ENCODE data around the gene IMMP2L. TPM values are rescaled to one million over a fixed set of nuclear protein-coding genes. Genes with fewer than 3 reads are reported as not detected.

Gene IMMP2L
- total RNA-seq, 2 experiments from 2014 or later, result 8.9 to 18.7 TPM

- no peak for ATAC-seq (ENCODE audit: poor library complexity)
Measured at GRCh38 chr7:111107579-111107978, 454.7 kb downstream of the IMMP2L start.

GRCh38 chr7:111105269-111105668 lies 457.0 kb downstream of the IMMP2L start:
- intact Hi-C loops (cut with DNase I, micrococcal nuclease), result loop anchor here in 1 of 2 experiments (5.0 to 10.0 kb wide), 3 partner anchors 460 to 1263 kb away; partner anchors contain the start of gene IMMP2L
- TF ChIP-seq, protein P1, sequence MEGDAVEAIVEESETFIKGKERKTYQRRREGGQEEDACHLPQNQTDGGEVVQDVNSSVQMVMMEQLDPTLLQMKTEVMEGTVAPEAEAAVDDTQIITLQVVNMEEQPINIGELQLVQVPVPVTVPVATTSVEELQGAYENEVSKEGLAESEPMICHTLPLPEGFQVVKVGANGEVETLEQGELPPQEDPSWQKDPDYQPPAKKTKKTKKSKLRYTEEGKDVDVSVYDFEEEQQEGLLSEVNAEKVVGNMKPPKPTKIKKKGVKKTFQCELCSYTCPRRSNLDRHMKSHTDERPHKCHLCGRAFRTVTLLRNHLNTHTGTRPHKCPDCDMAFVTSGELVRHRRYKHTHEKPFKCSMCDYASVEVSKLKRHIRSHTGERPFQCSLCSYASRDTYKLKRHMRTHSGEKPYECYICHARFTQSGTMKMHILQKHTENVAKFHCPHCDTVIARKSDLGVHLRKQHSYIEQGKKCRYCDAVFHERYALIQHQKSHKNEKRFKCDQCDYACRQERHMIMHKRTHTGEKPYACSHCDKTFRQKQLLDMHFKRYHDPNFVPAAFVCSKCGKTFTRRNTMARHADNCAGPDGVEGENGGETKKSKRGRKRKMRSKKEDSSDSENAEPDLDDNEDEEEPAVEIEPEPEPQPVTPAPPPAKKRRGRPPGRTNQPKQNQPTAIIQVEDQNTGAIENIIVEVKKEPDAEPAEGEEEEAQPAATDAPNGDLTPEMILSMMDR (IDR thresholded peaks at IDR 0.05), result no peak
- no peak overlapping the region for H3K4me3 ChIP-seq (ENCODE audit: low read length)
- H3K9me3 Mint-ChIP-seq, result no peaks in the 10 kb centered on the region
- H3K36me3 ChIP-seq (ENCODE audit: insufficient read depth, low read length), result no peaks in the 10 kb centered on the region
- ATAC-seq (ENCODE audit: poor library complexity) (no peak), DNase-seq (no peak)
- H3K4me3 Mint-ChIP-seq, result no peak overlapping the region
- no peaks in the 10 kb centered on the region for H3K27me3 Mint-ChIP-seq
- H3K27me3 ChIP-seq (ENCODE audit: control insufficient read depth in 1 of 2, insufficient read depth in 2 of 2, low read length in 2 of 2), result no peaks in the 10 kb centered on the region
- ChIA-PET POLR2A (no interaction called here), CTCF (no interaction called here)
- H3K36me3 Mint-ChIP-seq (ENCODE audit: low read depth), result peaks cover 76% of the 10 kb centered on the region
- H3K4me1 Mint-ChIP-seq (ENCODE audit: low read depth), result peaks cover 71% of the 10 kb centered on the region
- no peaks in the 10 kb centered on the region for H3K9me3 ChIP-seq (ENCODE audit: control insufficient read depth in 1 of 2, insufficient read depth in 1 of 2, low read length in 2 of 2)
- H3K27ac ChIP-seq (ENCODE audit: low read depth in 1 of 2, low read length in 2 of 2), result no peak overlapping the region
- no peaks in the 10 kb centered on the region for H3K4me1 ChIP-seq (ENCODE audit: insufficient read depth, low read length)
- H3K27ac Mint-ChIP-seq, result peak overlapping the region; percentile 18

More at GRCh38 chr7:111107579-111107978, 454.7 kb downstream of the IMMP2L start:
- Histone ChIP-seq H3K27ac (ENCODE audit: low read depth in 1 of 2, low read length in 2 of 2) (no peak overlapping the region), H3K4me1 (ENCODE audit: insufficient read depth, low read length) (no peaks in the 10 kb centered on the region), H3K9me3 (ENCODE audit: control insufficient read depth in 1 of 2, insufficient read depth in 1 of 2, low read length in 2 of 2) (no peaks in the 10 kb centered on the region), H3K36me3 (ENCODE audit: insufficient read depth, low read length) (no peaks in the 10 kb centered on the region), H3K27me3 (ENCODE audit: control insufficient read depth in 1 of 2, insufficient read depth in 2 of 2, low read length in 2 of 2) (no peaks in the 10 kb centered on the region), H3K4me3 (ENCODE audit: low read length) (no peak overlapping the region)
- H3K27ac Mint-ChIP-seq, result no peak overlapping the region
- ChIA-PET CTCF (interaction anchor here (0.9 kb wide), 1 partner anchor 9 kb away, joined by 3 read pairs; no protein-coding TSS in a partner anchor), POLR2A (no interaction called here)
- peaks cover 63% of the 10 kb centered on the region for H3K4me1 Mint-ChIP-seq (ENCODE audit: low read depth)
- peaks cover 77% of the 10 kb centered on the region for H3K36me3 Mint-ChIP-seq (ENCODE audit: low read depth)
- no peaks in the 10 kb centered on the region for H3K9me3 Mint-ChIP-seq
- intact Hi-C loops (cut with DNase I, micrococcal nuclease), result loop anchor here in 1 of 2 experiments (5.0 to 10.0 kb wide), 3 partner anchors 457 to 1265 kb away; partner anchors contain the start of gene IMMP2L
- H3K4me3 Mint-ChIP-seq, result no peak overlapping the region
- no peak for DNase-seq
- TF ChIP-seq, protein P1 (IDR thresholded peaks at IDR 0.05), result no peak
- H3K27me3 Mint-ChIP-seq, result no peaks in the 10 kb centered on the region

DNA sequence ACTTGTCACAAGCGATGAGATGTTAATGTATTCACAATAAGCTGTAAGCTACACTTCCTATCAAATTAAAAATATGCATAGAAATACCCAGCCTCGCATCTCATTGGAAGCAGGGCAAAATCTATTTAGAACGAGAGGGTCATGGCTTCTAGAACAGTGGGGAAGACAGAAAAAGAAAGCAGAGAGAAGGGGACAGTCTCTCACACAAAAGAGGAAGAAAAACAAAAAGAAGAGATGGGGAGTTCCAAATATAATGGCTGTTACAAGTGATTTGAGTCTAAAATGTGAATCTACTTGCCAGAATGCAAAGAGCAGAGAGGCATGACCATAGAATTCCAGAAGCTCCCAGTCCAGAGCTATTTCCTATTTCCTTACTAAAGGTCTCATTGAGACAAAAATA lies 457.6 kb downstream of the IMMP2L start:
- Mint-ChIP-seq H3K9me3 (no peaks in the 10 kb centered on the region), H3K36me3 (ENCODE audit: low read depth) (peaks cover 75% of the 10 kb centered on the region), H3K4me3 (no peak overlapping the region), H3K27me3 (no peaks in the 10 kb centered on the region), H3K4me1 (ENCODE audit: low read depth) (peaks cover 71% of the 10 kb centered on the region), H3K27ac (peak overlapping the region; percentile 18)
- no peaks in the 10 kb centered on the region for H3K4me1 ChIP-seq (ENCODE audit: insufficient read depth, low read length)
- TF ChIP-seq, protein P1 (IDR thresholded peaks at IDR 0.05), result no peak
- POLR2A ChIA-PET, result no interaction called here
- ATAC-seq (ENCODE audit: poor library complexity) (no peak), DNase-seq (no peak)
- no peak overlapping the region for H3K27ac ChIP-seq (ENCODE audit: low read depth in 1 of 2, low read length in 2 of 2)
- no peaks in the 10 kb centered on the region for H3K36me3 ChIP-seq (ENCODE audit: insufficient read depth, low read length)
- intact Hi-C loops (cut with DNase I, micrococcal nuclease), result loop anchor here in 1 of 2 experiments (5.0 to 10.0 kb wide), 4 partner anchors 383 to 1262 kb away; partner anchors contain the start of gene IMMP2L
- H3K4me3 ChIP-seq (ENCODE audit: low read length), result no peak overlapping the region
- H3K27me3 ChIP-seq (ENCODE audit: control insufficient read depth in 1 of 2, insufficient read depth in 2 of 2, low read length in 2 of 2), result no peaks in the 10 kb centered on the region
- H3K9me3 ChIP-seq (ENCODE audit: control insufficient read depth in 1 of 2, insufficient read depth in 1 of 2, low read length in 2 of 2), result no peaks in the 10 kb centered on the region
- CTCF ChIA-PET, result no interaction called here
